ENCODE data around the gene BCAS3.

- TF ChIP-seq CTCF (IDR thresholded peaks at IDR 0.05): no peak
- no peak for TF ChIP-seq POLR2A (IDR thresholded peaks at IDR 0.05)
- no peak for TF ChIP-seq EP300 (IDR thresholded peaks at IDR 0.05)
Measured at GRCh38 chr17:60840456-60840855, 162.8 kb downstream of the BCAS3 start.

All from ovary (tissue), 3 donors.